HG03135 (cell line): ENCODE results near the gene ARMH3.
A peak's percentile ranks its signal among the peaks of the same experiment; 100 is the strongest.

Source experiments
- ATAC-seq: cut with Tn5 transposase; IDR thresholded peaks from one replicate; pipeline ENCODE4 v1.9.1; 2021; ENCODE audit warnings: mild to moderate bottlenecking, moderate library complexity; ENCODE audit not compliant: unreplicated experiment

Gene ARMH3

GRCh38 chr10:101838416-101838970 lies 217.5 kb downstream of the ARMH3 start:
- no peak for ATAC-seq

- ATAC-seq: no peak
Measured at GRCh38 chr10:101837748-101838147, 218.2 kb downstream of the ARMH3 start.

GRCh38 chr10:101835362-101835761 lies 220.6 kb downstream of the ARMH3 start:
- ATAC-seq: no peak

GRCh38 chr10:101834341-101834740 lies 221.6 kb downstream of the ARMH3 start:
- no peak for ATAC-seq

GRCh38 chr10:101833466-101833865 lies 222.5 kb downstream of the ARMH3 start:
- no peak for ATAC-seq

- ATAC-seq: no peak
Measured at GRCh38 chr10:101832325-101832771, 223.6 kb downstream of the ARMH3 start.

- ATAC-seq: no peak
Measured at GRCh38 chr10:101831169-101831811, 224.7 kb downstream of the ARMH3 start.

GRCh38 chr10:101830322-101831168 lies 225.4 kb downstream of the ARMH3 start:
- peak; percentile 53 for ATAC-seq

- peak; percentile 26 for ATAC-seq
Measured at GRCh38 chr10:101829561-101830315, 226.2 kb downstream of the ARMH3 start.

GRCh38 chr10:101828766-101829551 lies 227.0 kb downstream of the ARMH3 start:
- no peak for ATAC-seq

GRCh38 chr10:101827919-101828600 lies 227.9 kb downstream of the ARMH3 start:
- ATAC-seq: no peak

GRCh38 chr10:101826852-101827434 lies 229.0 kb downstream of the ARMH3 start:
- ATAC-seq: no peak

- ATAC-seq: no peak
Measured at GRCh38 chr10:101824736-101825135, 231.2 kb downstream of the ARMH3 start.

- ATAC-seq: peak; percentile 11
Measured at GRCh38 chr10:101818872-101819633, 236.9 kb downstream of the ARMH3 start.

GRCh38 chr10:101818119-101818871 lies 237.7 kb downstream of the ARMH3 start, which contains the start of gene OGA:
Gene OGA, minus strand, starts transcription at chr10:101818444. Its CDS starts 422 bp downstream, at chr10:101818022.
- peak; percentile 85 for ATAC-seq

- ATAC-seq: peak; percentile 6
Measured at GRCh38 chr10:101817337-101818118, 238.4 kb downstream of the ARMH3 start.

- ATAC-seq: no peak
Measured at GRCh38 chr10:101816913-101817336, 239.0 kb downstream of the ARMH3 start.
